GM21737 (cell line): ENCODE results near the gene WDR37.
"Not testable (repeated sequence)": the region's sequence is repeated elsewhere in the genome, so short reads cannot be mapped to it uniquely, and the experiment has no call there.

Source experiments
- ATAC-seq: cut with Tn5 transposase; IDR thresholded peaks from one replicate; pipeline ENCODE4 v1.9.1; 2021; ENCODE audit warnings: mild to moderate bottlenecking, moderate library complexity; ENCODE audit not compliant: unreplicated experiment

Gene WDR37

DNA sequence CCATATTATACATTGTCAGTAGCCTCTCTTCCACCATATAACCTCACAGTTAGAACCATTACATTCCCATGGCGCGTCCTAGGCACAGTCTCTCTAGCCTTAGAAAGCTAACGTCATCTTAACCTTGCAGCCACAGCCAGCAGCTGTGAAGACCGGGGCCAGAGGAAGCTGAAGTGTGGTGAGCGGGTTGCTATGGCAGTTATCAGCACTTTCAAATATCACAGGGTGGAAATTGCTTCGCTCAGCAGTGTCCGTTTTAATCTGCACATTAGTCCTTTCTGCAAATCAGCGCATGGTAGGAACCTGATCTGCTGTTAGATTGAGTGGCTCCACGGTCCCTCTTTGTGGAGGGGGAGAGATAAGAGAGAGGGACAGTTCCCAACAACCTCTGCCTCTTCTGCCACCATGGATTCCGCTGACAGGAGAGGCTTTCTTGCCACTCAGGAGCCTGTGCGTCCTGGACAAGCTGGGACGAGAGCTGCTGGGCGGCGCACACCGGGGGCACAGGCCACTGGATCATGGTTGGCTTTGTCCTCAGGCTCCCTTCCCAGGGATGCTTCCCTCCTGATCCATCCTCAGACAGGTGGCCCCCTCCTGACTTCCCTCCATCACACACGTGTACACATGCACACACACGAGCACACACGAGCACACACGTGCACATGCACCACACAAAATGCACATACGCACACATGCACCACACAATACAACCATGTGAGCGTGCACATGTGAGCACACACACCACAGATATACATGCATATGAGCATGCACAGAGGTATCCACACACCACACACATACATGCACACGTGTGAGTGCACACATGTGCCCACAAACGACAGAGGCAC is 93.8 kb downstream of the WDR37 start:
- no peak for ATAC-seq

DNA sequence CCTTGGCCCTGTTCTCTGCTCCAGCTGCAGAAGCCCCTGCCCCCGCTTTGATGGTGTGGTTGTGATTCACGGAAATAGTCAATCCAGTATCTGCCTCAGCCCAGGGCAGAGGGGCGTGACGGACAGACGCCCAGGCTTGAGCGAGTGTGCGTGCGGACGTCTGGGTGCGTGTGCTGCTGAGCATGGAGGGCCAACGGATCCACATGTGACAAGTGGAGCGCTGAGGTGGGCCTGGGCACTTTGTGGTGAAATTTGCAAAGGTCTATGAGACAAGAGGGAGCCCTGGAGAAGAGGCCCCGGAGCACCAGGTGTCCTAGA is 94.4 kb downstream of the WDR37 start:
- no peak for ATAC-seq

DNA sequence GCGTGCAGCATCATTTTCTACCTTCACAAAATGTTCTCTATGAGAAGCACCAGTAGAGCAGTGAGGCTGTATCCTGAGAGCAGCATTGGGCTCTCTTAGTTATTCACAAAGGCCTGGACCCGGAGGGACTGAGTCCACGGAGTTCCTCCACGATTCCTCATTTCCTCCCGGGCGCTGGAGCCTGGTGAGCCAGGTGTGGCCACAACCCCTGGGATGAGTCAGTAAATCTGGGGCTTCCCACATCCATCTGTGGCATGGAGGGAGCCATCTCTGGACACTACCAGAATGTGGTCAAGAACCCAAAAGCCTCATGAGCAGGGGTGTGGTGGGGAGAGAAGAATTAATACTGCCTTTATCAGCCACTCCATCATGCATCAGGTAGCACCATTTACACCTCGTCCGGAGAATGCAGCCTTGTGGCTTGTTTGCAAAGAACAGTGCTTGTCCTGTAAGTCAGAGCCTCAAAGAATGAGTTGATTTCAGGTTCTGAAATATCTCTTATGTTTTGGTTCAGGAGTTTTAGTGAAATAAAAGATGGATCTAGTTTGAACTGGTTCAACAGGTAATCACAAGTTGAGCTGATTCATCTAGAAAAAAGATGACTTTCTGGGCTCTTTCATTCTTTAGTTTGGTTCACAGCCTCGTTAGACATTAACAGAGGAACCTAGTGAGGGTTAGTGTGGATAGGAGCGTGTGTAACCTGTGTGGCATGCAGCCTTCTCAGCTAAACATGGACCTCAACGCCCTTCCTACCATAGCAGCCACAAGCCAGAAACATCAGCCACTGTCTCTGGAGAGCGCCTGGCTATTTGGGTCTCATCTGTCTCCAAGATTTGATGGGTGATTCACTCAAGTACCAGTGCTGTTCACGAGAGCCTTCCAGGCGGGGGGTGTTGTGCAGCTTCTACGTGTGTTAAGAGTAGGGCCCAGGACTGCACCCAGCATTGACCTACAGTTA is 95.2 kb downstream of the WDR37 start:
- no peak for ATAC-seq

DNA sequence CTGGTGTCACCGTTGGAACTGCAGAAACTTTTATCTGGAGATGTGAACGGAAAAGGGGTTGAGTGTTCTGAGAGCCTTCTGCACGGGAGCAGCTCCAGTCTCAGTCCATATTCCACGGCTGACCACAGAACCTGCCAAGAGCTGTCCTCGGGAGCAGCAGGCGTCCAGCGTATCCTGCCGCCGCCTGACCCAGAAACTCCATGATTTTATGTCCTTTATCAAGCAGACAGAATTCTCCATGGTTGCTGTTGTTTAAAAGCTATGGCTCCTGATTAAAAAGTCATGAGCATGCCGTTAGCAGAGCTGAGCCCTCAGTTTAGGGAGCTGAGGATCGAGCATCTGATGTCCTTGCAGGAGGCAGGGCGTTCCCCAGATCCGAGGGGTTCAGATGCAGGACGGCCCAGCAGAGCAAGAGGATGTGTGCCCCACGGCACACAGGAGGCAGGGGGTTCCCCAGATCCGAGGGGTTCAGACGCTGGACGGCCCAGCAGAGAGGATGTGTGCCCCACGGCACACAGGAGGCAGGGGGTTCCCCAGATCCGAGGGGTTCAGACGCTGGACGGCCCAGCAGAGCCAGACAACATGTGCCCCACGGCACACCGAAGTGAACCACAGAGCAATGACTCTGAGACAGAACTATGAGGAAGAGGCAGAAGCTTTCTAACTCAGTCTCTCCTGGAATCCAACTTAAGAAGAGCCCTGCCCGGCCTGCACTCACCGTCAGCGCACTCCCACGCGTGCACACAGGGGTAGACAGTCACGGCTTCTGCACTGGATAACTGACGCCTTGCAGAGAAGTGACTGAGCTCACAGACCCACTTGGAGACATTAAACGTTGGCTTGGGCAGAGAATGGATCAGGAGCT is 96.4 kb downstream of the WDR37 start:
- ATAC-seq: no peak

DNA sequence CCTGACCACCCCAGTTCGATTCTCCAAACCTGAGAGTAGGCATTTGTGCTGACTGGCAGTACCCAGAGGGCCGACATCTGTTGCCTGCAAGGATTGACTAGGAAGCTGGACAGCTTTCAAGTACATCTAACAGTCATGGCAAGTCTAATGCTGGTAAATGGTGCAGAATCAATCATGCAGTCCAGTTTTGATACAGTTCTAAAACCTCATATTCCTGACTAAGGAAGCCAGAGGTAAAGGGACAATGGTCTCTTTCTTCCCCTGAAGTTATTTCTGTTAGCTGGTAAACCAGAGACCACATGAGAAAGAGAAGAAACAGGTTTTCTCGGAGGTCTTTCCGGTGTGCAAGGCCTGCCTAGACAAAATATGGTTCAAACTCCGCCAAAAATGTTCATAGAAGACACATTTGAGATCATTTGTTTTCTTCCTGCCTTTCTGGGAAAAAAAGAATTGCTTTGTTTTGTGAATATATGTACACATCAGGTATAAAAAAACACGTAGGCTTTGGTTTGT is 97.1 kb downstream of the WDR37 start:
- ATAC-seq: no peak

DNA sequence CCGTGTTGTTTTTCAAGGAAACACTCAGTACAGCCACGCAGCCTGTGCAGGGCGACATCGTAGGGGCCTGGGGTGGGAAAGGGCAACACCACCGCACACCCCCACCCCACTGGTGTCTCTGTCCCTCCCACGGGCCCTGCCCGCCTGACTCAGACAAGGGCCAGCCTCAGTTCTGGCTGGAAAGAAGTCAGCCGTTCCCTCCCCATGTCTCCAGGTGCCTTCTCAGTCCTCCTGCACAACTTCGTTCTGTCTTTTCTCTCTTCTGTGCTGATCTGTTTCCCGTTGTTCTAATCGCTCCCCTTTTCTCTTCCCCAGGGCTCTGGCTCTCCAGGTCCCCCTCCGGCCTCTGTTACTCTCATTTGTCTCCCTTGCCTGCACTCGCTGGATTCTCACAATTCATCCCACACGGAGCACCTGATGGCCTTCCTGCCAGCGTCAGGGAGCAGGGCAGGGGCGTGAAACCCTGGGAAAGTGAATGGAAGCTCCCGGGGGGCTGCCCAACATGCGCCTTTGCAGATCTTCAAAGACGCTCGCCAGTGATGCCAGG is 97.7 kb downstream of the WDR37 start:
- no peak for ATAC-seq

DNA sequence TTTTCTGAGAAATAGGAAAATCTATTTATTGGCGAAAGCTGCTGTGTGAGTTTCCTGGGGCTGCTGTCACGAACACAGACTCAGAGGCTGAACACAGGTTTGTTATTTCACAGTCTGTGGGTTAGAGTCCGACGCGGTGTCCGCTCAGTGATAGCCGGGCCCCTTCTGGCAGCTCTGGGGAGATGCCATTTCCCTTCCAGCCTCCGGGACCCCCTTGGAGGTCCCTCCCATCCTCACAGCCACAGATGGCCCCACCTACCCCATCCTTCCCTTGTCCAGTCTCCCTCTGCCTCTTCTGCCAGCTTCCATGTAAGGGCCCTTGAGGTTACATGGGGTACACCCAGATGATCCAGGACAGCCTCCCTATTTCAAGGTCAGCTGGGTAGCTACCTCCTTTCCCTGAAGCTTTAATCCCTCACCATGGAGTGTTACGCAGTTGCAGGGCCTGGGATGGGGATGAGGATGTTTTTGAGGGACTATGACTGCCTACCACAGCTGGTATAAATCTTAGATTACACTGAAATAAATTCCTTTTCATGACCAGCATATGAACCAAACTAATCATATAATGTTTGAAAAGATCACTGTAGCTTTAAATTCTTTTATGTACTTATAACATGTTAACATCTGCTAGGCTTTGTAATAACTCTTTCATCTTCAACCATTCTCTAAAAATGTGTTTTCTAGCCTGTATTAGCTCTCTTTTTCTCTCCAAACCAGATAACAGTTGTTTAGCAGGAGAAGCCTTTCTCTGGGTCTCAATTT is 98.5 kb downstream of the WDR37 start:
- ATAC-seq: no peak

DNA sequence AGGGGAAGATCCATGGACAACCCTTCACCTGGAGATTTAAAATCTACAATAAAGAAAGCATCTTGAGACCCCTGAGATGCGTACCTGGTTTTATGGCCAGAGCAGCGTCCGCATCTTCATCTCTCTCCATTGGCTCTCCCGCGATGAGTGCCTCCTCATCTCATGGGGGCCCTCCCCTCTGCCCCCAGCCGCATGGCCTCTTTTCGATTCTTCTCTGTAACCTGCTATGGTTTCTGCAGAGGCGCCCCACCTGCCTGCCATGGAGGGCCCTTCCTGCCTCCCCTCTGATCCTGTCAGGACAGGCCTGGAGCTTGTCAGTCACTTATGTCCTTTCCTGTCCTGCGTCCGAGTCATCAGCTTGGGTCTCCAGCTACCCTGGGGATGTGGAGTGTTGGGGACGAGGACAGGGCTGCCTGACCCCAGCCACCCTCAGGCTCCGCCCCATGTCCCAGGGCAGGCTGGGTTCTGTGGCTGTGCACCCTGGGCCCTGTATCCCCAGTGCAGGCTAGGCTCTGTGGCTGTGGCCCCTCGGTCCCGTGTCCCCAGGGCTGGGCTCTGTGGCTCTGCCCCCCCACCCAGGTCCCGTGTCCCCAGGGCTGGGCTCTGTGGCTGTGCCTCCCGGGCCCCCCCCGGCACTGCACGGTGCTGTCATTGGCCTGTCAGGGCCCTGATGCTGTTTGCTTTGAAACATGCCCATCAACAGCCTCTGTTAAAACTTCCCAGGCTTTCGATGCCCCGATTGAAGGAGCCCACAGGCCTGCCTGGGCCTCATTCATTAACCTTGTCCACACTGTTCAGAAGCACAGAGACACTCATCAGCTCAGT is 99.8 kb downstream of the WDR37 start:
- no peak for ATAC-seq

DNA sequence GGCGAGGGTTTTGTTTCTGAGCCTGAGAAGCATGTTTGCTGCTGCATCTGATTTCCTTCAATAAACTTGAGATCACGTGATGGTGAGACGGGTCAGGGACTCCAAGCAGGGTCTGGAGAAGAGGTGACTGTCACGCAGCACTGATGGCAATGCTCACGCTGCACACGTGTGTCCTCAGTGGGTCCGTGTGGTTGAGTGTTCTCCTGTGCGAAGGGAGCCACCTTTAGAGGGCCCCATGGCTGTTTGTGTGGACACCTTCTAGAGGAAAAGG is 100.4 kb downstream of the WDR37 start:
- no peak for ATAC-seq

DNA sequence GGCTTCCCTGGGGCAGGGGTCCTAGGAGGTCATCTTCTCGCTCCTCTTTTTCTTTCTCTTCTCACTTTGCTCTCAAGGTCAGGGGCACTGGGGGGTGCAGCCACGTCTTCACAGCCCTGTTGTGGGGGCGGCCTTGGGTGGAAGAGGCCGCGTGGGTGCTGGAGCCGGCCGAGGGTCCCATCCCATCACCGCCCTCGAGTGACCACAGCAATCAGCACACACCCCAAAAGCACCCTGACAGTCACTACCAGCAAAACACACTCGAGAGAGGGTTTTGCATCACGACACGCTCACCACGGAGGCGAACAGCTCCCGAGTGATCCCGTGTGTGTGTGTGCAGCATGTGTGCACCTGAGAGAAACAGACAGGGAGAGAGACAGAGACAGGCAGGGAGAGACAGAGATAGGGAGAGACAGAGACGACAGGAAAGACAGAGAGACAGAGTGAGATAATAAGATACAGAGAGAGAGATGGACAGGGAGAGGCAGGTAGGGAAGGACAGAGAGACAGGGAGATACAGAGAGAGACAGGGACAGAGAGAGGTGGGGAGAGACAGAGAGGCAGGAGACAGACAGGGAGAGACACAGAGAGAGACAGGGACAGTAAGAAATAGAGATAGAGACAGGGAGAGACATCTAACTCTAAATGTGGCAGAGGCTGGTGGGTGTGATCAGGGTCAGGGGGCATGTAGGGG is 100.9 kb downstream of the WDR37 start:
- no peak for ATAC-seq

DNA sequence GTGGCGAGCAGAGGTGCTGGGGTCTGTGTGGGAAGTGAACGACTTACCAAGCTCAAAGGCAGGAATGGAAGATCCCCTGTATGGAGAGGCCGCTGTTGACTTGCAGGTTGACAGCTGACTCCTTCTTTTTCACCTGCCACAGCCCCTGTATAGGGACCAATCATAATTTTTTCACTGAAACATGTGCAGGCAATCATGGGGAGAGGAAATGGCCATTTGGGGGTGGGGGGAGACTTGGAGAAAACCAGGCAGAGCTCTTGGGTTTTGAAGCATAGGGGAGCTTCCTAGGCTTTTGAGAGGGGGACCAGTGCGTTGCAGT is 101.4 kb downstream of the WDR37 start:
- no peak for ATAC-seq

DNA sequence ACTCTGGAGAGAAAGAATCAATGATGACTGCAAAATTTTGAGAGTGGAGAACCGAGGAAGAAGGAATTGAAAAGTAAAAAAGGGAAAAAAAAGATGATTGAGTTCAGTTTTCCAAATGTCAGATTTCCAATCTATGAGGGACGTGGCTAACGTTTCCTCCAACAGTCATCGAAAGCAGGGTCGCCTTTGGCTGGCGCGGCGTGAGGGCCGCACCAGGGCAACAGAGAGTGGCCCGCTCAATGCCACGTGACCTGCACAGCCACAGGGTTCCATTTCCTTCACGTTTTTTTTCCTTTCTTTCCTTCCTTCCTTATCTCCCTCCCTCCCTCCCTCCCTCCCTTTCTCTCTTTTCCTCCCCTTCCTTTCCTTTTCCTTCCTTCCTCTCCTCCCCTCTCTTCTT is 101.9 kb downstream of the WDR37 start:
- no peak for ATAC-seq

DNA sequence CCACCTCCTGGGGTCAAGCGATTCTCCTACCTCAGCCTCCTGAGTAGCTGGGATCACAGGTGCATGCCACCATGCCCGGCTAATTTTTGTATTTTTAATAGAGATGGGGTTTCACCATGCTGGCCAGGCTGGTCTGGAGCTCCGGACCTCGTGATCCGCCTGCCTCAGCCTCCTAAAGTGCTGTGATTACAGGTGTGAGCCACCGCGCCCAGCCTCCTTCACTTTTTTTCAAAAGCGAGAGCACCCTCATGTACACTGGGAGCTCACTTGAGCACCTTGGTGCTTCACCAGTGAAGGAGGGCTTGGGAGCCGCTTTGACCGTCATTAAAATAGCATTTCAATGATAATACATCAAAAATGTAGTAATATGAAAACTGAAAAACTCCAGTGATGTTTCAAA is 102.4 kb downstream of the WDR37 start:
- not testable (repeated sequence) for ATAC-seq

DNA sequence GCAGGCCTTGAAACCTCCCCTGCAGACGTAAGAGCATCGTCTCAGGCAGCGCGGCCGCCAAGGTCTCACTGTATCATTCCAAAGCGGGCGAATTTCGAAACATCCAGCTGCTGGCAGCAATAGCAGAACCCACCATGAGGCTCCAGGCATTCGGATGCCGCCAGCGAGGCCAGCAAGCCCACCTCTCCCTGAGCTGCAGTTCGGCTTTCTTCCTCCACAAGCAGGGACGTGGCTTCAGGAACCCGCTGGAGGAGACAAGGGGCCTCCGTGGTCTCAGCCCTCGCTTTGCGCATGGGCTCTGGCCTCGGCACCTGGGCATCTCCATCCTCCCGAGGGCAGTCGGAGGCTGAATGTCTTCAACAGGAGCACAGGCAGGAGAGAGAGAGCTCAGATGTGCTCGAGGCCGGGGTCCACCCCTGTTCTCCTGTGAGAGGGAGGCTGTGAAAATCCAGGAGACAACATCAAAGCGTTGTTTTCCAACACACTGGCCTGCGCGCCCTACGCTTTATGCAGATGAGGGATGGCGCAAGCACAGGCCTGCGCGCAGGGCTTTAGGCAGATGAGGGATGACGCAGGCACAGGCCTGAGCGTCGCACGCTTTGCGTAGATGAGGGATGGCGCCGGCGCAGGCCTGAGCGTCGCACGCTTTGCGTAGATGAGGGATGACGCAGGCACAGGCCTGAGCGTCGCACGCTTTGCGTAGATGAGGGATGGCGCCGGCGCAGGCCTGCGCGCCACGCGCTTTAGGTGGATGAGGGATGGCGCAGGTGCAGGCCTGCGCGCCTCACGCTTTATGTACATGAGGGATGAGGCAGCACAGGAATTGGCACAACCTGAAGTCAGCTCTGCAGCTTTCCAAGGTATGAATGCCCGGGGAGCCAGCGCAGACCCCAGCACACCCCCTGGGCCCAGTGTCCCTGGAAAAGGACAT is 103.2 kb downstream of the WDR37 start:
- no peak for ATAC-seq

DNA sequence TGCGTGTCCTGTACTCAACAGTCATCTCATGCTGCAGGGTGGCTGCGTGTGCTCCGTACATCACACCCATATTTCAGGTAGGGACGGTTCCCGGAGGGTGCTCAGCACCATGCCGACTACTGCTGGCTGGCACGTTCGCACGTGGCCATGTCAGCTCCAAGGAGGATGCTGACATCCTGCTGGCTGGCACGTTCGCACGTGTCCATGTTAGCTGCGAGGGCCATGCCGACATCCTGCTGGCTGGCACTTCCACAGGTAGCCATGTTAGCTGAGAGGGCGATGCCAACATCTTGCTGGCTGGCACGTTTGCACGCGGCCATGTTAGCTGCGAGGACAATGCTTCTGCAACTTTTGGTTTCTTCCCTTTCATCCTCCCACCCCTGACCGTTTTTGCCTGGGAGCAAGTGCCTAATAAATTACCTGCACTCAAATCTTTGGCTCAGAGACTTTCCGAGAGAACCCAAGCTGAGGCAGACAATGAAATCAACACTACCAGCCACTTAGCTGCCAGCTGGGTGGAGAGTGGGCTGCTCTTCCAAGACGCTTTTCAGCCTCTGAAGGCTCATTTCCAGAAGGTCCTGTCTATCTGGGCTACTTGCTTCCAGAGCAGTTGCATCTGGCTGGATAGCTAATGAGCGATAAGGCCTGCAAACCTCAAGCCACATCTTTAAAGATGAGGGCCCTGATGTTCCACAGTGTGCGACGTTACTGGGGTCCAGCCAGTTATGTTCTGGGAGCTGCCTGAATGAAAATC is 104.6 kb downstream of the WDR37 start:
- ATAC-seq: no peak

DNA sequence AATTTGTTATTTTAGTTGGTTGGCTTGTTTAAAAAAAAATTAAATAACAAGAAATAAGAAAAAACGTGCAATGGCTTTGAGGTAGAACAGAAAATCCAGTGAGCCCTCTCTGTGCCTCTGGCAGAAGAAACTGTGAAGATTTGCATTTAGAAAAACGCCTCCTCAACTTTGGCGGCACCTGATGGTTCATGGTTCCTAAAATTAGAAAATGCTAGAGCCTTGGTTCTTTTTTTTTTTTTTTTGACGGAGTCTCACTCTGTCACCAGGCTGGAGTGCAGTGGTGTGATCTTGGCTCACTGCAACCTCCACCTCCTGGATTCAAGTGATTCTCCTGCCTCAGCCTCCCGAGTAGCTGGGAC is 105.1 kb downstream of the WDR37 start:
- not testable (repeated sequence) for ATAC-seq
